GM06990 (cell line): ENCODE data around the gene BHLHE23.

Source experiments
- DNase-seq: peaks from one replicate; pipeline ENCODE4 v3.0.0-alpha.2; 2011; ENCODE audit not compliant: insufficient read length; ENCODE audit errors: extremely low read depth
- H3K27me3 ChIP-seq: replicated peaks from 2 replicates; pipeline ENCODE4 v1.6.0; 2011; ENCODE audit warnings: low read length; ENCODE audit not compliant: control insufficient read depth, insufficient read depth
- H3K36me3 ChIP-seq: 2 replicates; pipeline ENCODE4 v1.5.1; 2011; ENCODE audit warnings: low read length; ENCODE audit not compliant: control insufficient read depth, insufficient read depth
- H3K4me3 ChIP-seq: replicated peaks from 2 replicates; pipeline ENCODE4 v1.5.1; 2011; ENCODE audit warnings: low read depth, mild to moderate bottlenecking, control low read depth, low read length
- CTCF ChIP-seq: IDR thresholded peaks from 2 replicates; pipeline ENCODE4 v1.5.1; 2011; ENCODE audit warnings: low read length, control low read depth, mild to moderate bottlenecking, inconsistent platforms; ENCODE audit not compliant: insufficient read depth, poor library complexity, severe bottlenecking

Gene BHLHE23

GRCh38 chr20:63045401-63045800 lies 38.6 kb upstream of the BHLHE23 start:
- no peaks in the 10 kb centered on the region for H3K27me3 ChIP-seq

GRCh38 chr20:63044605-63045004 lies 37.8 kb upstream of the BHLHE23 start:
- no peak for DNase-seq
- TF ChIP-seq CTCF: no peak
- no peak overlapping the region for H3K4me3 ChIP-seq
- no peaks in the 10 kb centered on the region for H3K27me3 ChIP-seq
- H3K36me3 ChIP-seq: no peaks in the 10 kb centered on the region

More at GRCh38 chr20:63045401-63045800, 38.6 kb upstream of the BHLHE23 start:
- TF ChIP-seq CTCF: no peak
- DNase-seq: no peak
- Histone ChIP-seq H3K4me3 (no peak overlapping the region), H3K36me3 (no peaks in the 10 kb centered on the region)

GRCh38 chr20:63044204-63044600 lies 37.4 kb upstream of the BHLHE23 start:
- H3K36me3 ChIP-seq: no peaks in the 10 kb centered on the region
- TF ChIP-seq CTCF: no peak
- no peaks in the 10 kb centered on the region for H3K27me3 ChIP-seq
- no peak overlapping the region for H3K4me3 ChIP-seq
- DNase-seq: no peak

DNA sequence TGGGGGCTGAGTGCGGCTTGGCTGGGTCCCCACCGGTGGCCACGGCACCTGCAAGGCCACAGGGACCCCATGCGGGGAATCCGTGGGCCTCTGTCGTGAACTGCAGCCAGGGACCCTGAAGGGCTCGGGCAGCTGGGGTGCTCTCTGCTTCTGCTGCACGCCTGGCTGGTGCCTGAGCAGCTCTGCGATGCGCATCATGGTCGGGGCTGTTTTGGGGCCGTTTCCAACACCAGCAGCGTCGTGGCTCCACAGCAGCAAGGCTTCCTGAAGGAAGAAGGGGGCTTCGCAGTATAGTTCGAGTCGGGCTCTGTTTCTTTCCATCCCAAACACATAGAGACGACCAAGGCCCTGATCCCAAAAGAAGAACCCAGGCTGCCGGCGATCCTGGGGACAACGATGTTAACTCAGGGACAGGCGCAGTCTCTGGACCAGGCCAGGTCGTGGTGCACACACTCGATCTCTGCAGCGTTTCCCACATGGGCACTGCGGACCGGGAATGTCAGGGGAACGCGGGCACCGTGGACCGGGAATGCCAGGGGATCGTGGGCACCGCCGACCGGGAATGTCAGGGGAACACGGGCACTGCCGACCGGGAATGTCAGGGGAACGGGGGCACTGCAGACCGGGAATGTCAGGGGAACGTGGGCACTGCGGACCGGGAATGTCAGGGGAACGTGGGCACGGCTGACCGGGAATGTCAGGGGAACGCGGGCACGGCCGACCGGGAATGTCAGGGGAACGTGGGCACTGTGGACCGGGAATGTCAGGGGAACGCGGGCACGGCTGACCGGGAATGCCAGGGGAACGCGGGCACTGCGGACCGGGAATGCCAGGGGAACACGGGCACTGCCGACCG lies 36.8 kb upstream of the BHLHE23 start:
- H3K4me3 ChIP-seq: no peak overlapping the region
- DNase-seq: no peak
- H3K27me3 ChIP-seq: no peaks in the 10 kb centered on the region
- no peak for TF ChIP-seq CTCF
- H3K36me3 ChIP-seq: no peaks in the 10 kb centered on the region

- no peak for DNase-seq
- TF ChIP-seq CTCF: no peak
- Histone ChIP-seq H3K27me3 (no peaks in the 10 kb centered on the region), H3K36me3 (no peaks in the 10 kb centered on the region), H3K4me3 (no peak overlapping the region)
Observed at GRCh38 chr20:63042448-63043071, 35.8 kb upstream of the BHLHE23 start.
